Ammon's horn (tissue), 1 donor: ENCODE results near the gene HPCA.
"Not testable (repeated sequence)": the region's sequence is repeated elsewhere in the genome, so short reads cannot be mapped to it uniquely, and the experiment has no call there.

ENCODE experiments used
- DNase-seq: peaks from one replicate; pipeline ENCODE4 v3.0.0-alpha.2; 2016; ENCODE audit warnings: low spot score

HPCA gene

GRCh38 chr1:32902535-32902920 lies 16.2 kb downstream of the HPCA start:
- DNase-seq, result no peak

- DNase-seq, result no peak
Measured at GRCh38 chr1:32903991-32904785, 17.9 kb downstream of the HPCA start.

GRCh38 chr1:32904797-32905196 lies 18.5 kb downstream of the HPCA start:
- no peak for DNase-seq

GRCh38 chr1:32905588-32905987 lies 19.3 kb downstream of the HPCA start:
- not testable (repeated sequence) for DNase-seq

- DNase-seq, result no peak
Measured at GRCh38 chr1:32906654-32907053, 20.4 kb downstream of the HPCA start.

- DNase-seq, result no peak
Measured at GRCh38 chr1:32907435-32907834, 21.1 kb downstream of the HPCA start.

- DNase-seq, result no peak
Measured at GRCh38 chr1:32910319-32910718, 24.0 kb downstream of the HPCA start.

- DNase-seq, result no peak
Measured at GRCh38 chr1:32915766-32916706, 29.7 kb downstream of the HPCA start.

GRCh38 chr1:32917521-32917920 lies 31.2 kb downstream of the HPCA start:
- DNase-seq, result no peak

GRCh38 chr1:32918179-32918578 lies 31.9 kb downstream of the HPCA start:
- no peak for DNase-seq

GRCh38 chr1:32919811-32920733 lies 33.8 kb downstream of the HPCA start:
- DNase-seq, result no peak

GRCh38 chr1:32920833-32921232 lies 34.5 kb downstream of the HPCA start:
- DNase-seq, result peak; percentile 55

- no peak for DNase-seq
Measured at GRCh38 chr1:32924881-32925344, 38.6 kb downstream of the HPCA start.

- no peak for DNase-seq
Measured at GRCh38 chr1:32925403-32926162, 39.3 kb downstream of the HPCA start.

GRCh38 chr1:32926562-32926961 lies 40.3 kb downstream of the HPCA start:
- no peak for DNase-seq

- no peak for DNase-seq
Measured at GRCh38 chr1:32927441-32927840, 41.1 kb downstream of the HPCA start.

- no peak for DNase-seq
Measured at GRCh38 chr1:32928285-32928684, 42.0 kb downstream of the HPCA start.

- DNase-seq, result no peak
Measured at GRCh38 chr1:32928715-32929114, 42.4 kb downstream of the HPCA start.

GRCh38 chr1:32929366-32929765 lies 43.1 kb downstream of the HPCA start:
- no peak for DNase-seq

GRCh38 chr1:32931760-32932159 lies 45.5 kb downstream of the HPCA start:
- no peak for DNase-seq

GRCh38 chr1:32933742-32934322 lies 47.5 kb downstream of the HPCA start:
- no peak for DNase-seq
